NT2/D1 (cell line): ENCODE measurements around the gene CAMK2B.

Source experiments
- DNase-seq: peaks from one replicate; pipeline ENCODE4 v3.0.0-alpha.2; 2011; ENCODE audit warnings: low read depth, low spot score
- H3K27me3 ChIP-seq: 2 replicates; pipeline ENCODE4 v1.6.0; 2011; ENCODE audit warnings: mild to moderate bottlenecking; ENCODE audit not compliant: insufficient read length, insufficient read depth
- H3K36me3 ChIP-seq: 2 replicates; pipeline ENCODE4 v1.6.1; 2011; ENCODE audit warnings: mild to moderate bottlenecking, low read length, mixed read lengths; ENCODE audit not compliant: insufficient read depth, insufficient read length
- H3K4me1 ChIP-seq: 2 replicates; pipeline ENCODE4 v1.5.1; 2011; ENCODE audit not compliant: insufficient read depth, insufficient read length
- H3K4me3 ChIP-seq: 2 replicates; pipeline ENCODE4 v1.5.1; 2011; ENCODE audit warnings: low read depth; ENCODE audit not compliant: insufficient read length
- H3K9ac ChIP-seq: 2 replicates; pipeline ENCODE4 v1.6.0; 2011; ENCODE audit warnings: low read depth; ENCODE audit not compliant: insufficient read length
- H3K9me3 ChIP-seq: 2 replicates; pipeline ENCODE4 v1.5.1; 2011; ENCODE audit warnings: mild to moderate bottlenecking, low read length; ENCODE audit not compliant: insufficient read depth
- SUZ12 ChIP-seq: IDR thresholded peaks from 2 replicates; pipeline ENCODE4 v1.6.1; 2011; ENCODE audit not compliant: insufficient read length, insufficient read depth; ENCODE audit errors: extremely low read depth
- YY1 ChIP-seq: IDR thresholded peaks from 2 replicates; pipeline ENCODE4 v1.6.1; 2011; ENCODE audit not compliant: insufficient read length, insufficient read depth
- ZNF274 ChIP-seq: IDR thresholded peaks from 2 replicates; pipeline ENCODE4 v1.6.1; 2011; ENCODE audit warnings: mild to moderate bottlenecking, low read depth, low read length

Gene CAMK2B

GRCh38 chr7:44226396-44226753 lies 99.0 kb downstream of the CAMK2B start:
- no peaks in the 10 kb centered on the region for H3K27me3 ChIP-seq
- H3K4me1 ChIP-seq, result peaks cover 14% of the 10 kb centered on the region
- DNase-seq, result no peak
- H3K9me3 ChIP-seq, result no peaks in the 10 kb centered on the region
- TF ChIP-seq ZNF274 (no peak), YY1 (no peak), SUZ12 (no peak)
- H3K4me3 ChIP-seq, result no peak overlapping the region
- no peak overlapping the region for H3K9ac ChIP-seq
- H3K36me3 ChIP-seq, result no peaks in the 10 kb centered on the region

GRCh38 chr7:44225566-44226395 lies 99.6 kb downstream of the CAMK2B start:
- peaks cover 15% of the 10 kb centered on the region for H3K4me1 ChIP-seq
- TF ChIP-seq SUZ12 (no peak), ZNF274 (no peak), YY1 (no peak)
- H3K9me3 ChIP-seq, result no peaks in the 10 kb centered on the region
- H3K4me3 ChIP-seq, result no peak overlapping the region
- H3K9ac ChIP-seq, result no peak overlapping the region
- DNase-seq, result no peak
- no peaks in the 10 kb centered on the region for H3K27me3 ChIP-seq
- no peaks in the 10 kb centered on the region for H3K36me3 ChIP-seq

- no peak for DNase-seq
- Histone ChIP-seq H3K9me3 (no peaks in the 10 kb centered on the region), H3K9ac (no peak overlapping the region), H3K4me1 (peaks cover 18% of the 10 kb centered on the region), H3K4me3 (no peak overlapping the region), H3K36me3 (no peaks in the 10 kb centered on the region), H3K27me3 (no peaks in the 10 kb centered on the region)
- TF ChIP-seq ZNF274 (no peak), SUZ12 (no peak), YY1 (no peak)
Measured at GRCh38 chr7:44224974-44225565, 100.3 kb downstream of the CAMK2B start.

GRCh38 chr7:44224080-44224973 lies 101.1 kb downstream of the CAMK2B start:
- no peak overlapping the region for H3K4me3 ChIP-seq
- H3K36me3 ChIP-seq, result no peaks in the 10 kb centered on the region
- no peak for DNase-seq
- H3K9me3 ChIP-seq, result no peaks in the 10 kb centered on the region
- H3K9ac ChIP-seq, result no peak overlapping the region
- peaks cover 21% of the 10 kb centered on the region for H3K4me1 ChIP-seq
- TF ChIP-seq ZNF274, result no peak
- TF ChIP-seq SUZ12, result no peak
- TF ChIP-seq YY1, result no peak
- H3K27me3 ChIP-seq, result no peaks in the 10 kb centered on the region

- Histone ChIP-seq H3K9me3 (no peaks in the 10 kb centered on the region; the same call in 1 of the 2 replicates), H3K4me3 (no peak overlapping the region), H3K9ac (no peak overlapping the region), H3K36me3 (no peaks in the 10 kb centered on the region), H3K4me1 (peaks cover 26% of the 10 kb centered on the region), H3K27me3 (no peaks in the 10 kb centered on the region)
- TF ChIP-seq SUZ12 (no peak), ZNF274 (no peak), YY1 (no peak)
- DNase-seq, result peak; percentile 43
Measured at GRCh38 chr7:44223362-44224079, 101.9 kb downstream of the CAMK2B start.

- H3K4me3 ChIP-seq, result no peak overlapping the region
- H3K36me3 ChIP-seq, result no peaks in the 10 kb centered on the region
- no peaks in the 10 kb centered on the region; the same call in 1 of the 2 replicates for H3K9me3 ChIP-seq
- H3K4me1 ChIP-seq, result peaks cover 29% of the 10 kb centered on the region
- DNase-seq, result no peak
- H3K27me3 ChIP-seq, result no peaks in the 10 kb centered on the region
- H3K9ac ChIP-seq, result no peak overlapping the region
- TF ChIP-seq SUZ12 (no peak), YY1 (no peak), ZNF274 (no peak)
Measured at GRCh38 chr7:44222776-44223261, 102.6 kb downstream of the CAMK2B start.
